Prostate gland (tissue), 2 donors: ENCODE data around the gene FREM2.

Source experiments
- POLR2A ChIP-seq: fragments of 450-650 bp; IDR thresholded peaks from one replicate; pipeline ENCODE4 v1.6.1; 2016; ENCODE audit warnings: antibody characterized with exemption, mild to moderate bottlenecking
- TF ChIP-seq, protein P1 (sequence below), 4 experiments: fragments of 200-600 bp in 2 of 4; fragments of 450-650 bp in 2 of 4; sonication (generic) in 2 of 4; IDR thresholded peaks; 1 replicate in 3 of 4; 2 replicates in 1 of 4; pipeline ENCODE4 v1.5.1; 2016 to 2019; ENCODE audit warnings: antibody characterized with exemption in 4 of 4, mild to moderate bottlenecking in 2 of 4, moderate library complexity in 2 of 4

DNA sequence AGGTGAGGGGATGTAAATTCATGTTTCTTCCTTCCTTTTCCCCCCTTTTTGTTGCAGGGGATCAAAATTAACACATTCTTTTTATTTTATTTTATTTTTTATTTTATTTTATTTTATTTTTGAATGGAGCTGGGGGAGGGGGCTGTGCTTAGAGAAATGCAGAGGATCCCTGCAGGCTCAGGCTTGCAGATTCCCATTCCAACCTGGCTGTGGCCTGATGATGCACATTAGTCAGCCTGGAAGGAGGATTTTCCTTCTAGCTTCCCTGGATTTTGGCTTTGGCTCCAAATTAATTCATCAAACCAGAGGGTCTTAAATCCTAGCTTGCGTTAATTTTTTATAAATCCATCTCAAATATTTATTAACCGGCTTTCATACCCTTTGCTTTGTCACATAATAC, 67.0 kb downstream of the FREM2 start:
- no peak for TF ChIP-seq POLR2A
- TF ChIP-seq, protein P1, sequence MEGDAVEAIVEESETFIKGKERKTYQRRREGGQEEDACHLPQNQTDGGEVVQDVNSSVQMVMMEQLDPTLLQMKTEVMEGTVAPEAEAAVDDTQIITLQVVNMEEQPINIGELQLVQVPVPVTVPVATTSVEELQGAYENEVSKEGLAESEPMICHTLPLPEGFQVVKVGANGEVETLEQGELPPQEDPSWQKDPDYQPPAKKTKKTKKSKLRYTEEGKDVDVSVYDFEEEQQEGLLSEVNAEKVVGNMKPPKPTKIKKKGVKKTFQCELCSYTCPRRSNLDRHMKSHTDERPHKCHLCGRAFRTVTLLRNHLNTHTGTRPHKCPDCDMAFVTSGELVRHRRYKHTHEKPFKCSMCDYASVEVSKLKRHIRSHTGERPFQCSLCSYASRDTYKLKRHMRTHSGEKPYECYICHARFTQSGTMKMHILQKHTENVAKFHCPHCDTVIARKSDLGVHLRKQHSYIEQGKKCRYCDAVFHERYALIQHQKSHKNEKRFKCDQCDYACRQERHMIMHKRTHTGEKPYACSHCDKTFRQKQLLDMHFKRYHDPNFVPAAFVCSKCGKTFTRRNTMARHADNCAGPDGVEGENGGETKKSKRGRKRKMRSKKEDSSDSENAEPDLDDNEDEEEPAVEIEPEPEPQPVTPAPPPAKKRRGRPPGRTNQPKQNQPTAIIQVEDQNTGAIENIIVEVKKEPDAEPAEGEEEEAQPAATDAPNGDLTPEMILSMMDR (IDR thresholded peaks at IDR 0.05): no peak
